Activated naive CD8-positive, alpha-beta T cell treated with anti-CD3 and anti-CD28 coated beads, Interleukin-2, amount 50 U/mL, for 24 hours (primary cell): ENCODE results near the gene SPDYC.
A peak's percentile ranks its signal among the peaks of the same experiment; 100 is the strongest.
"Not testable (repeated sequence)": the region's sequence is repeated elsewhere in the genome, so short reads cannot be mapped to it uniquely, and the experiment has no call there.

Source experiments
- ATAC-seq: fragments of 150-1000 bp; cut with Tn5 transposase; one replicate; pipeline ENCODE4 v1.10.0; 2021
- DNase-seq: peaks from one replicate; pipeline ENCODE4 v3.0.0; 2021
- H3K27ac Mint-ChIP-seq: one replicate; pipeline ENCODE4 v1.8.0; 2021; ENCODE audit warnings: mild to moderate bottlenecking, mixed read lengths
- H3K27me3 Mint-ChIP-seq: one replicate; pipeline ENCODE4 v1.8.0; 2021; ENCODE audit warnings: mixed read lengths
- H3K36me3 Mint-ChIP-seq: one replicate; pipeline ENCODE4 v1.8.0; 2021; ENCODE audit warnings: low read depth, mixed read lengths
- H3K4me1 Mint-ChIP-seq: one replicate; pipeline ENCODE4 v1.8.0; 2021; ENCODE audit warnings: mixed read lengths
- H3K4me3 Mint-ChIP-seq: one replicate; pipeline ENCODE4 v1.8.0; 2021; ENCODE audit warnings: mild to moderate bottlenecking, moderate library complexity, mixed read lengths
- H3K9me3 Mint-ChIP-seq: one replicate; pipeline ENCODE4 v1.8.0; 2021; ENCODE audit warnings: mixed read lengths

SPDYC gene

DNA sequence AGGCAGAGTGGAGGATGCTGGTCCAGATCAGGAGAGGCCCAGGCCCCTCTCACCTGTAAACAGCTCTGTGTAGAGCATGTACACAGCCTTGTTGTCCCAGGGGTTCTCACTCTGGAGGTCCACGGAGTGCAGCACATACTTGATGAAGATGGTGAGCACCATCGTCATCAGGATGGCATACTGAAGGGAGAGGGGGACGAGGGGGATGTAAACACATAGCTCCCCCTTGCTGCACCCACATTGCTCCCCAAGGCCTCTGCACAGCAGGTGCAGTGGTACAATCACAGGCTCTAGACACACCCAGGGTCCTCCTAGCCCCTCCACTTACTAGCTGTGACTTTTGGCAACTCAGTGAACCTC is 38.6 kb upstream of the SPDYC start:
- Mint-ChIP-seq H3K4me1 (peaks cover 33% of the 10 kb centered on the region), H3K36me3 (peaks cover 24% of the 10 kb centered on the region), H3K27ac (no peak overlapping the region), H3K9me3 (no peaks in the 10 kb centered on the region), H3K4me3 (no peak overlapping the region), H3K27me3 (no peaks in the 10 kb centered on the region)
- ATAC-seq, result no peak
- DNase-seq, result no peak

- ATAC-seq (no peak), DNase-seq (no peak)
- H3K9me3 Mint-ChIP-seq, result no peaks in the 10 kb centered on the region
- peaks cover 35% of the 10 kb centered on the region for H3K4me1 Mint-ChIP-seq
- peak overlapping the region; percentile 49 for H3K27ac Mint-ChIP-seq
- peak overlapping the region; percentile 96 for H3K4me3 Mint-ChIP-seq
- H3K36me3 Mint-ChIP-seq, result peaks cover 19% of the 10 kb centered on the region
- H3K27me3 Mint-ChIP-seq, result no peaks in the 10 kb centered on the region
These were observed 38.2 kb upstream of the SPDYC start for GRCh38 chr11:65131895-65132237.

- Mint-ChIP-seq H3K36me3 (peaks cover 15% of the 10 kb centered on the region), H3K4me1 (peaks cover 33% of the 10 kb centered on the region)
These were observed 37.6 kb upstream of the SPDYC start for GRCh38 chr11:65132238-65132987.

GRCh38 chr11:65132988-65133700 is 36.9 kb upstream of the SPDYC start:
- H3K27ac Mint-ChIP-seq, result peak overlapping the region; percentile 99
- H3K27me3 Mint-ChIP-seq, result no peaks in the 10 kb centered on the region
- ATAC-seq (no peak), DNase-seq (peak; percentile 73)
- H3K9me3 Mint-ChIP-seq, result no peaks in the 10 kb centered on the region
- H3K4me1 Mint-ChIP-seq, result peaks cover 33% of the 10 kb centered on the region
- peak overlapping the region; percentile 96 for H3K4me3 Mint-ChIP-seq
- peaks cover 14% of the 10 kb centered on the region for H3K36me3 Mint-ChIP-seq

More at GRCh38 chr11:65132238-65132987, 37.6 kb upstream of the SPDYC start:
- Mint-ChIP-seq H3K9me3 (no peaks in the 10 kb centered on the region), H3K4me3 (peak overlapping the region; percentile 96), H3K27ac (peak overlapping the region; percentile 99), H3K27me3 (no peaks in the 10 kb centered on the region)
- ATAC-seq (no peak), DNase-seq (peak; percentile 10)

DNA sequence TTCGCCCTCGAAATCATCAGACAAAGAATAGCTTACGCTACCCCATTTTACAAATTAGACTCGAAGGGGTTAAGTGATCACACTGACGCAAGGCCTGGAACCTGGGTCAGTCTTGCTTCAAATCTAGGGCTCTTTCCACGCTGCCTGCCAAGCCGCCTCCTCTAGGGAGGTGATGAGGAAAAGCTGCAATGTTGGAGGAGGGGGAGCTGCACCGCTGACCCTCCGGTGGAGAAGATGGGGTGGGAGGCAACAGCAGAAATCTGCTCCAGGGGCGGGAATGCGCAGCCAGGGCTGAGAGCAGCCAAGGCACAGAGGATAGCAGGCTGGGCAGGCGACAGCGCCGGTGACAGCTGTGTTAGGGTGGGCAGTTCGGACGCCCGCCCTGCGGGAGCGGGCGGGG is 36.3 kb upstream of the SPDYC start:
- H3K27ac Mint-ChIP-seq, result peak overlapping the region; percentile 99
- peaks cover 14% of the 10 kb centered on the region for H3K36me3 Mint-ChIP-seq
- peaks cover 33% of the 10 kb centered on the region for H3K4me1 Mint-ChIP-seq
- DNase-seq, result no peak
- no peaks in the 10 kb centered on the region for H3K9me3 Mint-ChIP-seq
- no peak for ATAC-seq
- H3K4me3 Mint-ChIP-seq, result peak overlapping the region; percentile 96
- H3K27me3 Mint-ChIP-seq, result no peaks in the 10 kb centered on the region

DNA sequence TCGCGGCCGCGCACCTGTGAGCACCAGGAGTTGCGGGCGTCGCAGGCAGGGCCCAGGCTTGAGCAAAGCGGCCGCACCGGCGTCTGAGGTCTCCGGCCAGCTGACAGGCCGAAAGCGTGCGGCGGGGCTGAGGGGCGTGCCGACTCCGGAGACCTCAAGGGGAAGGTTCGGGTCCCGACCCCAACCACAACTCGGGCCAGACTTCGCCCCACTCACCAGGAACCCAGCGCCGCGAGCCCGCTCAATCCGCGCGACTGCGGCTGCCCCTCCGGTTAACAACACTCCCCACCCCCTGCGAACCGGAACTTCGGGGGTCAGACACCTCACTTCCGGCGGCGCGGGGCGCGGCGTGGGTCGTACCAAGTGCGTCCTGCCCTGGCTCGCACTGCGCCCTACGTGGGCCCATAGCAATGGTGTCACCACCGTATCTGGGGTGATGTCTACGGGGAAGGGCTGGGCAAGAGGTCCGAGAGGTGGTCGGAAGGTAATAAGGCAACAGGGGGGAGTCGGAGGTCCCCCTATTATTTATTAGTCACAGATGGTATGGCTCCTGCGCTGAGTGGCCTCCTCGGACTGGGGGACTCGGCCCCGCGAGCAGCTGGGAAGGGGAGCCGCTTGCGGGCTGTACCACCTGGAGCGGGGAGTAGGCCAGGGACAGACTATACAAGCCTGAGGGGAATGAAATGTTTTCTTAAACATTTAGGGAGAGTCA is 35.6 kb upstream of the SPDYC start, which contains the start of gene SYVN1:
Gene SYVN1 (minus strand): TSS at position 280 of the 712 bp plus-strand sequence. CDS start 918 bp downstream, outside the sequence.
- Mint-ChIP-seq H3K27me3 (no peaks in the 10 kb centered on the region), H3K4me1 (peaks cover 33% of the 10 kb centered on the region)

GRCh38 chr11:65134952-65135632 is 34.9 kb upstream of the SPDYC start:
- Mint-ChIP-seq H3K27me3 (no peaks in the 10 kb centered on the region), H3K4me3 (peak overlapping the region; percentile 96), H3K9me3 (no peaks in the 10 kb centered on the region), H3K27ac (peak overlapping the region; percentile 99), H3K4me1 (peaks cover 33% of the 10 kb centered on the region), H3K36me3 (peaks cover 12% of the 10 kb centered on the region)
- DNase-seq, result peak; percentile 75
- peak; percentile 89 for ATAC-seq

More for the DNA sequence above, 35.6 kb upstream of the SPDYC start, which contains the start of gene SYVN1:
- ATAC-seq (peak; percentile 84), DNase-seq (peak; percentile 93)
- H3K9me3 Mint-ChIP-seq, result no peaks in the 10 kb centered on the region
- H3K27ac Mint-ChIP-seq, result peak within 1 kb of the TSS; percentile 99
- peak within 1 kb of the TSS; percentile 96 for H3K4me3 Mint-ChIP-seq
- H3K36me3 Mint-ChIP-seq, result peaks cover 12% of the 10 kb centered on the region

DNA sequence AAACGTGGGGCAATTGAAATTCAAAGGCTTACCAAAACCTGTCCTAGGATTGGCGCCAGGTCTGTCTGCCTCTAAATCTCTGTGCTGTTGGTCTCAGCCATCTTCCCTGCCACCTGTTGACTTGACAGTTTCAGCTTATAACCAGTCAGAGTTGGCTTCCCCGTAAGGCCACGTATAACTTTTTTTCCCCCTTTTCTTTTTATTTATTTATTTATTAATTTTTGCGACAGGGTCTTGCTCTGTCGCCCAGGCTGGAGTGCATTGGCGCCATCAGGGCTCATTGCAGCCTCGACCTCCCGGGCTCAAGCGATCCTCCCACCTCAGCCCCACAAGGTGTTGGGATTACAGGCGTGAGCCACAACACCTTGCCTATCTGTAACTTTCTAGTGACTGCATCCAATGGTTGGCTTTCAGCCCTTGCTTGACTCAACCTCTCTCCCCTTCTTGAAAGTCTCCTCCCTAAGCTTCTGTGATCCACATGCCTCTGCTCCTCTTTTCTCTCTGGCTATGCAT is 34.3 kb upstream of the SPDYC start:
- Mint-ChIP-seq H3K4me3 (peak overlapping the region; percentile 96), H3K4me1 (peaks cover 33% of the 10 kb centered on the region), H3K9me3 (no peaks in the 10 kb centered on the region), H3K27ac (peak overlapping the region; percentile 99), H3K27me3 (no peaks in the 10 kb centered on the region), H3K36me3 (peaks cover 12% of the 10 kb centered on the region)
- ATAC-seq, result no peak
- no peak for DNase-seq

DNA sequence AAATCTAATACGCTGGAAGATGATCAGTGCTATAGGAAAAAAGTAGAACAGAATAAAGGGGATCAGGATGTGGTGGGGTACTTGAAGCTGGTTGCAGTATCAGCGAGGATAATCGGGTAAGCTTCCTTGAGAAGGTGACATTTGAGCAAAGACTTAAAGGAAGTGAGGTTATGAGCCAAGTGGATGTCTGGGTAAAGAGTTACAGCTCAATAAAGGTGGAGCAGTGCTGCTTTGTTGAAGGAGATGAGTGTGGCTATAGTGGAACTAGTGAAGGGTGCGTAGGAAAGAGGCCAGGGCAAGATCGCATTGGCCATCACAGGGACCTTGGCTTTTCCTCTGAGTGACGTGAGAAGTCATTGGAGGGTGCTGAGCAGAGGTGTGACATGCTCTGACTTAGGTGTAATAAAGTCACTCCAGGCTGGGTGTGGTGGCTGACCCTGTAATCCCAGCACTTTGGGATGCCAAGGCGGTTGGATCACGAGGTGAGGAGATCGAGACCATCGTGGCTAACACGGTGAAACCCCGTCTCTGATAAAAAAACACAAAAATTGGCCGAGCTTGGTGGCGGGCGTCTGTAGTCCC is 33.4 kb upstream of the SPDYC start:
- H3K27ac Mint-ChIP-seq, result peak overlapping the region; percentile 81
- ATAC-seq (no peak), DNase-seq (no peak)
- peak overlapping the region; percentile 96 for H3K4me3 Mint-ChIP-seq
- peaks cover 7% of the 10 kb centered on the region for H3K36me3 Mint-ChIP-seq
- peaks cover 29% of the 10 kb centered on the region for H3K4me1 Mint-ChIP-seq
- H3K27me3 Mint-ChIP-seq, result no peaks in the 10 kb centered on the region
- no peaks in the 10 kb centered on the region for H3K9me3 Mint-ChIP-seq

DNA sequence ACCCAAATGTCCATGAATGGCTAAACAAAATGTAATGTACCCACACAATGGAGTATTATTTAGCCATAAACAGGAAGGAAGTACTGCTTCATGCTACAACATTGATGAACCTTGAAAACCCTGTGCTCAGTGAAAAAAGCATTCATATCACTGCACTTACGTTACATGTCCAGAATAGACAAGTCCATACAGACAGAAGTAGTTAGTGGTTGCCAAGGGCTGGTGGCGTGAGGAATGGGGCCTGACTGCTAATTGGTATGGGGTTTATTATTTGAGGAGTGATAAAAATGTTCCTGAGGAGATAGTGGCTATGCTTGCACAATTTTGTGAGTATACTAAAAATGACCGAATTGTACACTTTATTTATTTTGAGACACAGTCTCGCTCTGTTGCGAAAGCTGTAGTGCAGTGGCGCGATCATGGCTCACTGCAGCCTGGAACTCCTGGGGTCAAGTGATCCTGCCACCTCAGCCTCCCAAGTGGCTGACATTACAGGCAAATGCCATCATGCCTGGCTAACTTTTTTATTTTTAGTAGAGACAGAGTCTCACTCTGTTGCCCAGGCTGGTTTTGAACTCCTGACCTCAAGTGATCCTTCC is 28.0 kb upstream of the SPDYC start:
- ATAC-seq, result no peak
- no peak for DNase-seq
- H3K4me1 Mint-ChIP-seq, result peaks cover 5% of the 10 kb centered on the region
- no peaks in the 10 kb centered on the region for H3K36me3 Mint-ChIP-seq
- H3K4me3 Mint-ChIP-seq, result no peak overlapping the region
- H3K9me3 Mint-ChIP-seq, result no peaks in the 10 kb centered on the region
- no peak overlapping the region for H3K27ac Mint-ChIP-seq
- H3K27me3 Mint-ChIP-seq, result peaks cover 2% of the 10 kb centered on the region

GRCh38 chr11:65147352-65148075 is 22.5 kb upstream of the SPDYC start:
- ATAC-seq (no peak), DNase-seq (no peak)
- Mint-ChIP-seq H3K27ac (no peak overlapping the region), H3K9me3 (no peaks in the 10 kb centered on the region), H3K4me3 (no peak overlapping the region), H3K27me3 (peaks cover 6% of the 10 kb centered on the region), H3K4me1 (peaks cover 16% of the 10 kb centered on the region), H3K36me3 (no peaks in the 10 kb centered on the region)

DNA sequence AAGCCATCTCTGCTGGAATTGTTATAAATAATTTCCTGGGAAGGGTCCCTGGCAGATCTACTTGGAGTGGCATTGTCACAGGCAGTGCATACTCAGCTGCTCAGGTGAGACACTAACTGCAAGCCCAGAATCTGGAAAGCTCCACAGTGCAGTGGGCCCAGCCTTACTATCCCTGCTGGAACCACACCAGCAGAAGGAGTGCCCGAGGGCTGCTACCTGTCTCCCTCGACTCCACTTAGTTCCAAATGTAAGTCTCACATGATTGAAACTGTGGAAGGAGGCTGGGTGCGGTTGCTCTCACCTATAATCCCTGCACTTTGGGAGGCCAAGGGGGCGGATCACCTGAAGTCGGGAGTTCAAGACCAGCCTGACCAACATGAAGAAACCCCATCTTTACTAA is 21.4 kb upstream of the SPDYC start:
- H3K9me3 Mint-ChIP-seq, result no peaks in the 10 kb centered on the region
- no peak for ATAC-seq
- no peak for DNase-seq
- peaks cover 8% of the 10 kb centered on the region for H3K27me3 Mint-ChIP-seq
- peaks cover 16% of the 10 kb centered on the region for H3K4me1 Mint-ChIP-seq
- H3K36me3 Mint-ChIP-seq, result no peaks in the 10 kb centered on the region
- H3K27ac Mint-ChIP-seq, result no peak overlapping the region
- H3K4me3 Mint-ChIP-seq, result no peak overlapping the region

DNA sequence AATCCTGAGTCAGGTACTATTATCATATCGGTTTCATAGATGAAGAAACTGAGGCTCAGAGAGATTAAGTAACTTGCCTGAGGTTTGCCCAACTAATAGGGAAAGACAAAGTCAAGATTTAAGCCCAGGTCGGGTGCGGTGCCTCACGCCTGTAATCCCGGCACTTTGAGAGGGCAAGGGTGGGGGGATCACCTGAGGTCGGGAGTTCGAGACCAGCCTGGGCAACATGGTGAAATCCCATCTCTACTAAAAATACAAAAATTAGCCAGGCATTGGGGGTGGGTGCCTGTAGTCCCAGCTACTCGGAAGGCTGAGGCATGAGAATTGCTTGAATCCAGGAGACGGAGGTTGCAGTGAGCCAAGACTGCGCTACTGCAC is 19.9 kb upstream of the SPDYC start:
- ATAC-seq, H3K27ac Mint-ChIP-seq, H3K36me3 Mint-ChIP-seq, H3K27me3 Mint-ChIP-seq, H3K9me3 Mint-ChIP-seq, DNase-seq, H3K4me3 Mint-ChIP-seq: not testable (repeated sequence)
- H3K4me1 Mint-ChIP-seq, result peaks cover 16% of the 10 kb centered on the region
